ENCODE measurements around the gene RETSAT. TPM values are rescaled to one million over a fixed set of nuclear protein-coding genes. Genes with fewer than 3 reads are reported as not detected.

The RETSAT gene
- total and polyA plus RNA-seq, 2 of the 13 experiments (the other 11 are each of a cell fraction or from before 2014, with no cell fraction given) = 46.7 to 61.0 TPM

- TF ChIP-seq REPIN1 (CRISPR knock-in tag; IDR thresholded peaks at IDR 0.05; ENCODE audit: borderline replicate concordance, low read depth) = no peak
- TF ChIP-seq GABPA (IDR thresholded peaks at IDR 0.05; ENCODE audit: low read depth, low read length) = no peak
- no peak for TF ChIP-seq GABPA (CRISPR knock-in tag; IDR thresholded peaks at IDR 0.05; ENCODE audit: low read depth)
Measured at GRCh38 chr2:85341269-85342029, 12.9 kb downstream of the RETSAT start (continued).

GRCh38 chr2:85340034-85340892 is 14.1 kb downstream of the RETSAT start:
- Histone ChIP-seq H4K20me1 (ENCODE audit: insufficient read depth, low read length) (no peaks in the 10 kb centered on the region), H3K27me3 (ENCODE audit: control insufficient read depth in 1 of 2, insufficient read depth in 2 of 2, low read length in 2 of 2) (no peaks in the 10 kb centered on the region), H2AFZ (ENCODE audit: low read length) (no peak overlapping the region), H3K9me3 (ENCODE audit: low read length) (no peaks in the 10 kb centered on the region), H3K9ac (ENCODE audit: insufficient read depth, low read depth, low read length) (no peak overlapping the region), H3K4me1 (ENCODE audit: insufficient read depth, low read length) (0 out of 2 replicates have a peak, but pooled peaks cover 3% of the 10 kb centered on the region), H3K4me3 (replicated peaks in 1 of 3; ENCODE audit: insufficient read depth in 1 of 3, low read depth in 2 of 3, low read length in 3 of 3) (no peak overlapping the region), H3K27ac (ENCODE audit: extremely low read length, insufficient read depth, low read length) (no peak overlapping the region), H3K36me3 (replicated peaks in 1 of 2; ENCODE audit: control insufficient read depth in 1 of 2, insufficient read depth in 2 of 2, low read length in 2 of 2) (peaks cover 14 to 23% of the 10 kb centered on the region in 2 experiments; a peak in 4 of 5 replicates), H3K4me2 (ENCODE audit: low read depth, low read length) (no peak overlapping the region), H3K79me2 (ENCODE audit: insufficient read depth, low read length) (no peaks in the 10 kb centered on the region)
- CTCF ChIA-PET (ENCODE audit: low intra/inter-chr PET ratio, low total read pairs) = no interaction called here
- POLR2A ChIA-PET = interaction anchor here (0.9 to 3.3 kb wide), 5 partner anchors 10 to 79 kb away, joined by 3 to 21 read pairs (median 3); partner anchors contain the start of genes ELMOD3, RETSAT, SH2D6 and TGOLN2
- no peak for FAIRE-seq
- TF ChIP-seq GATA4 (IDR thresholded peaks at IDR 0.05; ENCODE audit: borderline replicate concordance, low read depth) = no peak
- TF ChIP-seq CEBPG (CRISPR knock-in tag; IDR thresholded peaks at IDR 0.05) = no peak
- no peak for TF ChIP-seq ZNF530 (CRISPR knock-in tag; IDR thresholded peaks at IDR 0.05; ENCODE audit: low read depth)
- no peak for TF ChIP-seq ZNF337 (CRISPR knock-in tag; IDR thresholded peaks at IDR 0.05; ENCODE audit: borderline replicate concordance, low read depth)
- TF ChIP-seq PITX1 (CRISPR knock-in tag; IDR thresholded peaks at IDR 0.05) = no peak
- peak; percentile 37 for TF ChIP-seq POLR2G (IDR thresholded peaks at IDR 0.05; ENCODE audit: low read depth, low read length)
- TF ChIP-seq PAF1 (CRISPR knock-in tag; IDR thresholded peaks at IDR 0.05) = 0 out of 2 replicates have a peak, but pooled peaks have one; percentile 66
- TF ChIP-seq, protein P1, sequence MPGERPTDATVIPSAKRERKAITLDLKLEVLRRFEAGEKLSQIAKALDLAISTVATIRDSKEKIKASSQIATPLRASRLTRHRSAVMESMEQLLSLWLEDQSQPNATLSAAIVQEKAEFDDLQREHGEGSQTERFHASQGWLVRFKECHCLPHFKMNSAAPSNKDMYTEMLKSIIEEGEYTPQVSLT (CRISPR knock-in tag; IDR thresholded peaks at IDR 0.05; ENCODE audit: borderline replicate concordance, low read depth) = no peak
- TF ChIP-seq, protein P2, sequence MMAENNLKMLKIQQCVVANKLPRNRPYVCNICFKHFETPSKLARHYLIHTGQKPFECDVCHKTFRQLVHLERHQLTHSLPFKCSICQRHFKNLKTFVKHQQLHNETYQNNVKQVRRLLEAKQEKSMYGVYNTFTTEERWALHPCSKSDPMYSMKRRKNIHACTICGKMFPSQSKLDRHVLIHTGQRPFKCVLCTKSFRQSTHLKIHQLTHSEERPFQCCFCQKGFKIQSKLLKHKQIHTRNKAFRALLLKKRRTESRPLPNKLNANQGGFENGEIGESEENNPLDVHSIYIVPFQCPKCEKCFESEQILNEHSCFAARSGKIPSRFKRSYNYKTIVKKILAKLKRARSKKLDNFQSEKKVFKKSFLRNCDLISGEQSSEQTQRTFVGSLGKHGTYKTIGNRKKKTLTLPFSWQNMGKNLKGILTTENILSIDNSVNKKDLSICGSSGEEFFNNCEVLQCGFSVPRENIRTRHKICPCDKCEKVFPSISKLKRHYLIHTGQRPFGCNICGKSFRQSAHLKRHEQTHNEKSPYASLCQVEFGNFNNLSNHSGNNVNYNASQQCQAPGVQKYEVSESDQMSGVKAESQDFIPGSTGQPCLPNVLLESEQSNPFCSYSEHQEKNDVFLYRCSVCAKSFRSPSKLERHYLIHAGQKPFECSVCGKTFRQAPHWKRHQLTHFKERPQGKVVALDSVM (CRISPR knock-in tag; IDR thresholded peaks at IDR 0.05) = peak; percentile 71; the same call in 1 of the 2 replicates
- WGBS (ENCODE audit: low lambda C conversion rate) = 77% methylated on average over 13 of the region's 13 CpGs
- no TSS peak for BruUV-seq (replicated peaks)
- DNase-seq (ENCODE audit: low spot score) = no peak
- in situ Hi-C loops (cut with HindIII; ENCODE audit: extremely low pct_ligation_motif_present, low pct_unique_long_range_greater_than_20kb) = no loop called here
- ATAC-seq = no peak
- intact Hi-C loops (cut with micrococcal nuclease; ENCODE audit: unreplicated experiment) = no loop called here

Data from HepG2 (cell line).